ENCODE measurements around the gene LYRM1. TPM values are rescaled to one million over a fixed set of nuclear protein-coding genes. Genes with fewer than 3 reads are reported as not detected.

The LYRM1 gene
- total and polyA plus RNA-seq, 10 of the 15 experiments (the other 5 are each of a cell fraction or from before 2014, with no cell fraction given) = 18.4 to 54.4 (median 38.0) TPM

DNA sequence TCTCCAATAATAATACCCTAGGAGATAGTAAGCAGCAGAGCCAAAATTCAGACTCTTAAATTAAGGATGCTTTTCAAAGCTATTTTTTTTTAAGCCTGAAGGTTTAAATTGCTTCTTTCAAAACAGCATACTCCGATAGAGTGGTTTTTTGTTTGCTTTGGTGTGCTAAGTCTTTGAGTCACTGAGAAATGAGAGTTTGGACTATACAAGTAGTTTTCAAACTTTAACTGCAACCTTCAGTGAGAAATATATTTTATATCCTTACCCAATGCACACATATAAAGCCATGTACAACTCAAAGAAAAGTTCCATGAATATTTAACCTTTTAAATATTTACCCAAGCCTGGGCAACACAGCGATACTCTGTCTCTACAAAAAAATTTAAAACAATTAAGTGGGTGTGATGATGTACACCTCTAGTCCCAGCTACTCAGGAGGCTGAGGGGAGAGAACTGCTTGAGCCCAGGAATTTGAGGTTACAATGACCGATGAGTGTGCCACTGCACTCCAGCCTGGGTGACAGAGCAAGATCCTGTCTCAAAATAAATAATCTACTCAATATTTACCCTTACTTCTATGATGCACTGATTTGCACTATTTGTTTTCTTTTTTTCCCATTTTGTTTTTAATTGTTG lies 19.6 kb upstream of the LYRM1 start (continued):
- TF ChIP-seq CUX1 (IDR thresholded peaks at IDR 0.05; ENCODE audit: insufficient replicate concordance, low read depth, low read length) (no peak), NFIC (IDR thresholded peaks at IDR 0.05; ENCODE audit: low read depth, low read length) (no peak), CEBPZ (IDR thresholded peaks at IDR 0.05; ENCODE audit: low read depth, low read length) (no peak), NR2C1 (IDR thresholded peaks at IDR 0.05) (no peak)

All from GM12878 (cell line).